GM18861 (cell line): ENCODE measurements around the gene ANGPTL2.

ENCODE experiments used
- ATAC-seq: cut with Tn5 transposase; IDR thresholded peaks from one replicate; pipeline ENCODE4 v1.9.1; 2021; ENCODE audit not compliant: unreplicated experiment

Gene ANGPTL2

DNA sequence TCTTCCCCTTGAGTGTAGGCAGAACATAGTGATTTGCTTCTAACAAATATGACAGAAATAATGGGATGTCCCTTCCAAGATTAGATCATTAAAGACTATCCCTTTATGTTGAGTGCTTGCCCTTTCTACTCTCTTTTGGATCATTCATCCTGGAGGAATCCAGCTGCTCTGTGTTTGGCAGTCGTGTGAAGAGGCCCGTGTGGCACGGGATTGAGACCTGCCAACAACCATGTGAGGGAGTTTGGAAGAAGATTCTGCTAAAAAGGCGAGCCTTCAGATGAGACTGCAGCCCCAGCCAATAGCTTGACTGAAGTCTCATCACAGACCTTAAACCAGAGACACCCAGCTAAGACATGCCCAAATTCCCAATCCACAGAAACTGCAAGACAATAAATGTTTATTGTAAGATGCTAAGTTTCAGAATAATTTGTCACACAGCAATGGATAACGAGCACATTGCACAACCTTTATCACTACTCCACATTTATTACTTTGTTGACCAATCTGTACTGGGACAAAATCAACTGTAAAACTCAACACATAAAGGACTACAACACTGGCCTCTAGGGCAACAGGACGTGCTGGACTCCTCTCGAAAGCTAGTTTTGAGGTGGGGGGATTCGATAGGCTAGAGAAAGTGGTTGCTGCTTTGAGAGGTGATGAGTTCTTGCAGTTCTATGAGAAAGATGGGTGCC is 42.8 kb downstream of the ANGPTL2 start:
- ATAC-seq = no peak

DNA sequence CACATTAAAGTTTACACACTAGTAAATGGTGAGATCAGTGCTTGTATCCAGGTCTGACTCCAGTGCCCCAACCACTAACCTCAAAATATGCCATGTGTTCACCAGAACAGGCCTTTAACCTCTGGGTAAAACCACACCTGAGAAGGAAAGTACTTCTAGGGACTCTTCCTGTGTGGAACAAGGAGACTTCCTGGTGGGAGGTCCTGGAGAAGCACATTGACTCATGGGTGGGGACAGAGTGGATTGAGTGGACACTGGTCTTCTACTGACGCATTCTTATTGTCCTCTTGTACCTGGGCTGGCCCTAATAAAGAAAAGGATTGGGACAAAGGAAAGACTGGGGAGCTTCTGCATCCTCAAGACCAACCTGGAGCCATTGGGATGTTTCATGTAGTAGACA is 43.4 kb downstream of the ANGPTL2 start:
- ATAC-seq = no peak

DNA sequence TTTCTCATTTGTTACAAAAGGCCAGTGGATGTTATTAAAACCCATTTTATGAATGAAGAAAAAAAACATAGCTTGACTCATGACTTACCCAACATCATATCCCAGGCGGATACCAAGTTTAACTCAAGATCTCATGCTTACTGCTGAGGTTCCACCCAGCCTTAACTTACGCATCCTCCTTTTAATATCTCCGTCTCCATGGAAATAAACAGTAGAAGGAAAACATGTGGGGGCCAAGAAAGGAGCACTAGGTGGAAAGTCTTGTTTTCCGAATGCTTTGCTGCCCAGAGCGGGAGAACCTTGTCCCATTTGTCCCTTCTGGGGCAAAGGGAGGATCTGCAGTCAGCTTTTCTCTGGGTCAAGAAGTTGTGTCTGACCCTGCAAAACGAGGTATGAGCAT is 44.1 kb downstream of the ANGPTL2 start:
- no peak for ATAC-seq

DNA sequence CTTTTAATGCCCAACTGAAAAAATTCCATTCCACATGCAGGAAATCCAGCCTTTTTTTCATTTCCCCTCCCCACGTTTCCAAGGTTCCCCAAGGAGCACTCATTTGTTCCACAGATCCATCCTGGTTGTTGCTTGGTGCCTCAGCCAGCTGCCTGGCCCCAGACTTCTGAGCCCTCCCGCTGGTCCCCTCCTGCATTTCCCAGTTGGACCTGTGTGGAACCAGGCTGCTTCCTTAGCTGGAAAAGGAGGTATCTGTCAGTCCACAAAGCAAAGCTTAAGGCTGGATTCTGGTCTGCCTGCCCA is 44.8 kb downstream of the ANGPTL2 start:
- ATAC-seq = no peak

DNA sequence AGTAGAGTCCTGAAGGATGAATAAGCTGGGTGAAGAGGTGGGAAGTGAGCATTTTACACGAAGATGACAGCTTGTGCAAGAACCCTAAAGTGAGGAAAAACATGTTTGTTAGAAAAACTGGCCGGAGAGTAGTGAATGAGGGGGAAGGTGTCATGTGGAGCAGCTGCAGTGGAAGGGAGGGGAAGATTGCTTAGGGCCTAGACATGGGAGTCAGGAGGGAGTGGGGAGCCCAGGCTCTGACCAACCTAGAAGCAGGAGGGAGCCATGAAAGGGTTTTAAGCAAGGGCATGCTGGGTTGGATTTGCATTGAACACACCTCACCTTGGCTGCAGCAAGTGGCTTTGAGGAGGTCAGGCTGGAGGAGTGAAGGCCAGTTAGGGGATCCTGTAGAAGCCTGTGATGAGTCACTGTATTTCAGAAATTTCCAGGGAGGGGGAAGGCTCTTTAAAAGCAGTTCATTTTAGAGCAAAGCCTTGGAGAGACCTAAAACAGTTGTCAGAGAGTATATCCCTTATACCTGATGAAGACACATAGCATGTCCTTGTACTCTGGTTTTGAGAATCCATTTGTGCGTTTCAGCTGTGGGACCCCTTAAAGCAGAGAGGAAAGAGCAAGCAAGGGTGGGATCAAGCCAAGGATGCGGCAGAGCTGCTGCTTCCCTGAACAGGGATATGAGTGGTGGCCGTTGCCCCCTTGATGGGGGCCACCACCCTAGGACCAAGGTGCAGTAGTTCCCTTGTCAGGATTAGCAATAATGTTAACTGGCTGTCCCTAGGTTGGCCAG is 45.4 kb downstream of the ANGPTL2 start:
- no peak for ATAC-seq

DNA sequence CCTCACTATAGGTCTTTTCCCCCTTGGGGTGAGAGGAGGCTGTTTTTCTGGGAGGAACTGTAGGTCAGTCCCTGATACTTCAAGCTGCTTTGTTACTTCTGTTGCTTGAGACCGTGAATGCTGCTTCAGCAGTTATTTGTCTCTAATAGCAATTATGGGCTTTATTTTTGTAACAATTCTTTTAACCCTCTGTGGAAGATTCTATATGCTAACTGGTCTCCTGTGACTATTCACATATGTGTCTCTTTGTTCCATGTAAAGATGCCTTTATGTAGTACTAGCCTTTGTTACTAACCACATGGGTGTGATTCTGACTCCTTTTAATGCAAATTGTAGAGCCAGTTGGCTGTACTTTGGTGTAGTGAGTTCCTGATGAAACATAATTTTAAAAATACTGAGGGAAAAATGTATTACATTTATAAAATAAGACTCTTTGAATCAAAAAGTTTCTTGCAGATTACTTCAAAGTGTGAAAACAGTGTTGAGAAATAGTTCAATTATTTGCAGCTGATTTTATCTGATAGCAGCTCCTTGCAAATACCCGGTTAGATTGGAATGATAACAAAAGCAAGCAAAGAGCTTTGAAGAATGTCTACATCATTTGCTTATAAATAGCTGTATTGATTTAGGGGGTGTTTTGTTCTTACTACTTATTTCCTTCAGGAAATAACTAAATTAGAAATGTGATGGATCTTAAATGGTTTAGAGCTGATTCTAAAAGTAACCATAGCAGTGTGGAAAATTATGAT is 46.6 kb downstream of the ANGPTL2 start:
- ATAC-seq = no peak

DNA sequence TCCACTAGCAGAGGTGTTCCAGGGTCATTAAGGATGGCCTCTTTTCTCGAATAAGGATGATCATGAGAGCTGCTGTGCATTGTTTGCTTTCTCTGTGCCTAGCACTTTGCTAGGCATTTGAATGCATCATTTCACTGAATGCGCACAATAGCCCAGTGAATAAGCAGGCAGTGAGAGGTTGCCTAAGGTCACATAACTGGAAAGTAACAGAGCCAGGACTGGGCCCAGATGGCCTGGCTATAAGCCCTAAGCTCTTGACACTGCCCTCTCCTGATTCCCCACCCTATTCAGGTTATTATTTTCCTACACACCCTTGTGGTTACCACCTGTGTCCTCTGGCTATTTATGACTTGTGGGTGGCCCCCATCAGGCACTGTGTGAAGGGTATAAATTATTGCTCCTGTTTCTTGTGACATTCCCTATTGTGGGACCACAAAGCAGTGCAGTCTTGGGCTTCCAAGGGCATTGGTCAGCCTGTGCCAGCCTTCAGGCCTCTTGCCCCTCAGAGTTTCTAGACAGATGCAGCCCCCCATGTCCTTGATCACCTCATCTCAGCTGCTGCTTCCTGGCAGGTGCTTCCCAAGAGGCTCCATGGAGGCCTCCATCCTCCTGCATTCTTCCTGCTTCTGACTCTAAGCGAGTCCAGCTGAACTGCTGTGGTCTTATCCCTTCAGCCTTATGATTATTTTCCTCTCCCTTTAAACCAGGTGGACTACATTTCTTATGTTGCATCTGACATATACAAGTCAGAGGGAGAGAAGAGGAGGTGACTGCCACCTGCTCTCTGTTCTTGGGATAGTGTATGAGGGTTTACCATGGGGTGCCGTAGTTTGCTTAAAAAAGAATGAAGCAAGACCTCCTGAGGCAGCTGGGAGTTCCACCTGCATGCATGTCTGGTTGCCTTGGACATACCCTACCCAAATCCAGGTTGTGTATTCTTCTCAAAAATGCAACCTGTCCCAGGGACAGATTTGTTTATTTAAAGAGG is 47.6 kb downstream of the ANGPTL2 start:
- ATAC-seq = no peak

DNA sequence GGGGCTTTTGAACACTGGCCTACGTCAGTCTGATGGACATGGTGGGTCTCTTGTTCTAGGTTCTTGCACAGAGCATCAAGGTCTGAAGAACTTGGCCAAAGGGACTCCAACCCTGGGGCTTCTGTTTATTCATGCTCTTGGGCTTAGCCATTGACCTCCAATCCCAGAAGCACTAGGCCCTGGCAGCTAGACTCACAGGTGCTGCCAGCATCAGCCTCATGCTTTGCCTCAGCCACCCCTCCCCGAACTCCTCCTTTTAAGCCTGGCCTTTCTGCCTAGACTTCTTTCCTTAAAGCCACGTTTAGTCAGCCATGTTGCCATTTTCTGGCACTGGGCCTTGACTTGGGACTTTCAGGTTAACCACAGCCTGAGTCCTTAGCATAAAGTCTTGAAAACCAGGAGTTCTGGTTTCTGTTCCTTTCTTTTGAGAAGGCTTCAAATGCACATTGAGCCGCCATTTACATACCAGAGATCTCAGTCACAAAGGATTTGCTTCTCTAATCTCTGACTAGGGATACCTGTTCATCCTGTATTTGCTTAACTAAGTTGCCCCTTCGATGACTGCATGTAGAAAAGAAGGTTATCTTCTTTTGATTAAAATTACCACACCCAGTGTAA is 54.7 kb downstream of the ANGPTL2 start:
- ATAC-seq = no peak

DNA sequence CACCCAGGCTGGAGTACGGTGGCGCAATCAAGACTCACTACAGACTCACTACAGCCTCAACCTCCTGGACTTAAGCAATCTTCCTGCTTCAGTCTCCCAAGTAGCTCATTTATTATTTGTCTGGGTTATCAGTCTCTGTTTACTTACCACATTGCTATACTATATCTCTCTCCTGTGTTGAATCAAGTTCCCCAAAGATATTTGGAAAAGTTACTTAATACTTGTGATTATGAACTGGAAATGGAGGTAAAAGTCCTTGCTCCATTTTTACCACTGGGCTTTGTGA is 55.6 kb downstream of the ANGPTL2 start:
- no peak for ATAC-seq

DNA sequence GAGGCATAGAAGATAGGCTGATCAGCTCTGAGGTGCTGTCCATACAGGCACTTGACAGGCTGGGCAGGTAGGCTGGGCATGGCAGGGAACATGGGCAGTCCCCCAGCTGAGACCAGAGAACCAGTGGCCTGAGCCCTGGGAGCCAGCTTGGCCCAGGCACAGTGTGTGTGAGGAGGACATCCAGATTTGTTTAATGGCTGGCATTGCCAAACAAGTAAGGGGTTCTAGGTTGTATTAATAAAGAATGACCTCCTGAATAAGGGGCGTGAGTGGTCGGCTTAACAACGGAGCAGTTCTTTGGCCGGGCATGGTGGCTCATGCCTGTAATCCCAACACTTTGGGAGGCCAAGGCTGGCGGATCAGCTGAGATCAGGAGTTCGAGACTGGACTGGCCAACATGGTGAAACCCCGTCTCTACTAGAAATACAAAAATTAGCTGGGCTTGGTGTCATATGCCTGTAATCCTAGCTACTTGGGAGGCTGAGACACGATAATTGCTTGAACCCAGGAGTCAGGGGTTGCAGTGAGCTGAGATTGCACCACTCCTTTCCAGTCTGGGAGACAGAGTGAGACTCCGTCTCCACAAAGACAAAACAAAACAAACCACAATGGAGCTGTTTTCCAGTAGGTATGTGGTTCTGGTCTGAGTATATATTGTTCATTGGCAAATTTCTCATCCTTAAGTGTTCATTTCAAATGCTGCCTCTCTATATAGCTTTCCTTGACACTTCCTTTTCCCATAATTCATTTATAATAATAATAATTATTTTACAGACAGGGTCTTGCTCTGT is 56.2 kb downstream of the ANGPTL2 start:
- ATAC-seq = no peak

DNA sequence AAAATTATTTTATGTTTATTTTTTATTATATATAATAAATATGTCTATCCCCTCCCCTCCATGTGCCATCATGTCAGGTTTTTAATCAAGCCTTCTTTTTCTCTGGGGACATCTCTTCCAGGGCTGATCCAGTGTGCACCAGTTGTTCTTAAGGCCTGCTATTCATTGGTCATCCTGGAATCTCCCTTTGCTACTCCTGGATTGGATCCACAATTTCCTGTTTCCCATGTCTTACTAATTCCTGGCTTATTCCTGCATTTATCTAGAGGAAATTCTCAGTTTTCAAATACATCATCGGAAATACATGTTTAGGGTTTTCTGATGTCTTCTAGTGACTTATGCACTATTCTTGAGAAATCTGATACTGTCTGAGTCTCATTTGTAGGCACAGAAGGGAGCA is 56.8 kb downstream of the ANGPTL2 start:
- ATAC-seq = no peak

DNA sequence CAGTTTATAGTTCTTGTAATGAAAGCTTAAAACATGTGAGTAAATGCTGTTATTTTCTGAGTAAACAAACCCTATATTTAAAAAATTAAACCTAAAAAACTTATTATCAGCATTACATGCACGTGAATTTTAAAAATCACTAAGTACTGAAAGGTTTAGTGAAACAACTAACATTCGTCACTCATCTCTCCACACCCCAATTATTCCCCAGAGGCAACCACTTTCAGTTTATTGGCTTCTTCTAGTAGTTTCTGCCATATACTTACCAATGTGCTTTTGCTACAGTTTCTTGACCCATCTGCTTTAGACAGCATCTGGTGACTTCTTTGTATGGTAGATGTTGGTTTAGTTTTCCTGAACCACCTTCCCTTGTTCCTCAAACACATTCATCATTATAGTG is 58.1 kb downstream of the ANGPTL2 start:
- no peak for ATAC-seq

DNA sequence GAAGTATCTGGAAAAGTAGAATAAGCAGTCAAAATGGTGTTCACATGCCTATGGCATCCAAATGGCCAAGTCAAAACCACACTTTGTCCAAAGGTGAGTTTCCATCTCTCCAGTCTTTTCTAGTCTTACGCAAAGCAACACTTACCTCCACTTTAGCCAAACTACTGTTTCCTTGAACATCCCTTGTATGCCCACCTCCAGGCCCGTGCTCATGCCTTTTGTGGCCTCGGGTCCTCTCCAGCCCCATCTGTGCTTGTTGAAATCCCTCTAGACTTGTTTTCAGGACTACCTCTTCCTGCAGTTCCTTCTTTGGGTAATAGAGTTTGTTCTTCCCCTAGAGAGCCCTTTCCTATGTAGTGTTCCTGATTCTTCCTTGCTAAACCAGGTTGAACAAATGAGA is 61.0 kb downstream of the ANGPTL2 start:
- no peak for ATAC-seq

DNA sequence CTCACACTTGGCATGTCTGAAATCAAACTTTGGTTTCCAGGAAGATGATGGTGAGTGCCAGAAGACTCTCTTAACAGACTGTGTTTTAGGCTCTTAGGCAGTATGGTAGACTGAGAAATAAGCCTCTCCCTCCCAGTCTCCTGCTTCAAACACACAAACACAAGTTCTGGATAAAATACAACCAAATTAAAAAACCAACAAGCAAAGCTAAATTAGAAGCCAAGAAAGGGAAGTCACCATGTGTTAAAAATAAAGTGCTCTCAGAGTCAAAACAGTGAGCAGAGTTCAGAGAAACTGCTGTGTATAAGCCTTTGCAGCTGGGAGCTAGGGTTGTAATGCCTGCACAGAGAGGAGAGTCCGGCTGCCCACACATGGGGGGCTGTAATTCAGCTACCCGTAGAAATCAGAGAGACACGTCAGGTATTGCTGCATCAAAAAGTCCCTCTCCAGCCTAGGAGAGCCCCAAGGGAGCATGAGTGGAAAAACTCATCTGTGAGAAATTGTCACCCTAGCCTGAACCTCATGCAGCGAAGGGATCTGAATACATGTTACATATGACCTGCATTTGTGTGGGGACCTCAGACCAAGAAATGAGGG is 62.6 kb downstream of the ANGPTL2 start:
- ATAC-seq = no peak

DNA sequence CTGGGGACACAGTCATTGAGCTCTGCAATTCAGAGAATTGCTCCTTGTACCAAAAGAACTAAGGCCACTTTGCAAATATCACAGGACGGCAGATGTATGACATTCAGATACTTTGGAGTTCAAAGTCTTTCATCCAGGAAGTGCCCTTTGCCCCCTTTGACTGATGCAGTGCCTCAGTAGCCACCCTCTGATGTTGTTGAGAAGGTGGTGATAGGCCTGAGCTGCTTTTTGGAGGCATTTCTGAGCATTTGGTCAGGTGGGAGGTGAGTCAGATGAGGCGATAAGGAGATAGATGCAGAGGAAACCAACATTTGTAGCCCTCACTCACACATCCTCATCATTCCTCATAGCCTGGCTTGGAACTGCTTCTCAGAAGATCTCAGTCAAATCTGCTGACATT is 63.4 kb downstream of the ANGPTL2 start:
- ATAC-seq = no peak

DNA sequence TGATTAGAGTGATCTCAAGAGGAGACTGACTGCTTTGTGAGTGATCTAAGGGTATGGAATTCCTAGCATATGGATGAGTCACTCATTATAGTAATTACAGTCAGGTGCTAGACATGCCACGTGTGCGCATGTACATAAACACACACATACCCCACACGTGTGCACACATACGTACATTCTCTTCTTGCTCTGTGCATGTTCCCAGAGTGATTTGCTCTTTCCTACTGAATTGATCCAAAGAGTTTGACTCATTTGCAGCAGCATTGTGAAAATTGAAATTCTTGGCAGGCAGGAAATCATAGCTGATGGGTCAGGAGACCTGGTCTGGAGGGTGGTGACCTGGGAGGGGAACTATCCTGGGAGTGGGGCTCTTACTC is 63.8 kb downstream of the ANGPTL2 start:
- no peak for ATAC-seq

DNA sequence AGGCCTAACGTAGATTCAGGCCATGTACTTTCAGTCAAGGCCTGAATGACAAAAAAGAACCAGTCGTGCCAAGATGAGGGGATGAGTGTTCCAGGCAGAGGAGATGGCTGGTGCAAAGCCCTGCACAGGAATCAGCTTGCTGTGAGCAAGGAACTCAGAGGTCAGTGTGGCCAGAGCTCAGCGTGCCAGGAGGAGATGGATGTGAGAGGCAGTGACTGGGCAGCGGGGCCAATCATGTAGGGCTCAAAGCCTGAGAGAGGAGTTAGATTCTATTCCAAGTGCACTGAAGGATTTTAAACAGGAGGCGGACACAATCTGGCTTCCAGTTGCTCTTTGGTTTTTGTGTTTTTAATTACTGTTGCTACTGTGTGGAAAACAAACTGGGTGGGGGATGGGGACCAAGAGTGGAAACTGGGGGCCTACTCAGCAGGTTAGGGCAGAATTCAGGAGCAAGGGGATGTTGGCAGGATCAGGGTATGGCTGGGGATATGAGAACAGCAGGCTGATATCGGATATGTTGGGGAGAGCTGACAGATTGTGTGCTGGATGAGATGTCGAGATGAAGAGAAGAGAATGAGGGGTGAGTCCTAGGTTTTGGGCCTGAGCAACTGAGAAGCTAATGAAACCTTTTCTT is 64.3 kb downstream of the ANGPTL2 start:
- ATAC-seq = no peak

DNA sequence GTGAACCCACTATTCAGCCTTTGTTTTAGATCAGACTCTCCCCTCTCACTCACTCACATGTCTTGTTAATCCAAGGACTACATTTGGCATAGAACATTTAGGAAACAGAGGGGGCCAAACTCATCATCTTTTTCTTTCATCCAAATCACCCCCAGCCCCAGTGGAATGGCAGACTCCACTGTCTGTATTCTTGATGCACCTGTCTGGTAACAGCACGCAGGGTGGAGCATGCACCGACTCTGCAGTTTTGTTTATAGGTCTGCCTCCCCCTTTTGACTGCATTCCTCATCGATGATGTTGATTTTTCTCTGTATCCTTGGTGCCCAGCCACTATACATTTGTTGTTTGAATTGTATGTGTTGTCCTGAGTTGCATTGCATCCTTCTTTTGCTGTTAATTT is 66.0 kb downstream of the ANGPTL2 start:
- no peak for ATAC-seq

DNA sequence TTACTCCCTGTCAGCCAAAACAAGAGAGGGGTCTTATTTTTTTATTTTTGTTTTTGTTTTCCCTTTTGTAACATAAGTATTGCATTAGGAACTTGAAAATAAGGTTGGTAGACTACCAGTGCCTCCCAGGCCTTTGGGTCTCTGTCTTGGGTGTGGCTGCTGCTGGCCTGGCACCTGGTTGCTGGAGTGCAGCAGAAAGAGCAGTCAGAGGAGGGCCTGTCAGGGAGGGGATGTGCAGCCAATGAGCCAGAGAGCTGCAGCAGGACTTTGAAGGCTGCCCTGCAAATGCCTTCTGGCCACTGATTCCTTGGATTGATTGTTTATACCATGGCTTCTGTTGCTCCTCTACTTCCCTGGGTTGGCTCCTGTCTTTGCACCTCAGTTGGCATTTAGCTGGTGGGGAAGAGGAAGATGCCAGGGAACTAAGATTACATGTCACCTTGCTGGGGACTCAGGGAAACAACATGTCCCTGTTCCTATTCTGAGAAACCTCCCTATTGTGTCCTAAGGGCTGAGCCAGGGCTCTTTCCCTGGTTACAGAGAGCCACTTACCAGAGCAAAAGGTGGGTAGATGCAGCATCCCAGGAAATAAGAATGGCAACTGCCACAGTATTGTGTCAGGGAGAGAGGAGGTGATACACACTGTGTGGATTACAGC is 66.6 kb downstream of the ANGPTL2 start:
- no peak for ATAC-seq
